Loucy (cell line): ENCODE measurements around the gene CHRM2.

Source experiments
- H2AFZ ChIP-seq: fragments of 200-600 bp; sonication (generic); 2 replicates; pipeline ENCODE4 v1.6.0; 2016; ENCODE audit warnings: antibody characterized with exemption, mild to moderate bottlenecking, low read length, moderate library complexity
- H3F3A ChIP-seq: fragments of 200-600 bp; 2 replicates; pipeline ENCODE4 v1.6.0; 2016; ENCODE audit warnings: antibody characterized with exemption, low read depth, mild to moderate bottlenecking
- H3K27me3 ChIP-seq: fragments of 200-600 bp; sonication (generic); 2 replicates; pipeline ENCODE4 v1.6.1; 2014; ENCODE audit warnings: low read length, mild to moderate bottlenecking; ENCODE audit not compliant: insufficient read depth, poor library complexity, severe bottlenecking
- H3K36me3 ChIP-seq: fragments of 200-600 bp; sonication (generic); 2 replicates; pipeline ENCODE4 v1.6.1; 2016; ENCODE audit warnings: low read length; ENCODE audit not compliant: insufficient read depth
- H3K4me1 ChIP-seq: fragments of 200-600 bp; sonication (generic); 2 replicates; pipeline ENCODE4 v1.5.1; 2014; ENCODE audit warnings: low read length, mild to moderate bottlenecking; ENCODE audit not compliant: insufficient read depth, poor library complexity, severe bottlenecking
- H3K4me2 ChIP-seq: fragments of 200-600 bp; sonication (generic); 2 replicates; pipeline ENCODE4 v1.6.0; 2014; ENCODE audit warnings: antibody characterized with exemption, low read length, low read depth, mild to moderate bottlenecking; ENCODE audit not compliant: poor library complexity, severe bottlenecking
- H3K4me3 ChIP-seq: fragments of 200-600 bp; sonication (generic); 2 replicates; pipeline ENCODE4 v1.5.1; 2014; ENCODE audit warnings: low read length, mild to moderate bottlenecking, mixed read lengths; ENCODE audit not compliant: poor library complexity, severe bottlenecking
- H3K79me2 ChIP-seq: fragments of 200-600 bp; sonication (generic); 2 replicates; pipeline ENCODE4 v1.6.1; 2014; ENCODE audit warnings: low read length; ENCODE audit not compliant: insufficient read depth
- H3K9ac ChIP-seq: fragments of 200-600 bp; sonication (generic); 2 replicates; pipeline ENCODE4 v1.6.0; 2014; ENCODE audit warnings: mild to moderate bottlenecking, low read depth, low read length, moderate library complexity; ENCODE audit not compliant: poor library complexity, severe bottlenecking
- H3K9me2 ChIP-seq: fragments of 200-600 bp; sonication (generic); replicated peaks from 2 replicates; pipeline ENCODE4 v1.6.1; 2016; ENCODE audit warnings: low read depth, low read length, mixed read lengths
- H3K9me3 ChIP-seq: fragments of 200-600 bp; sonication (generic); 2 replicates; pipeline ENCODE4 v1.6.1; 2014; ENCODE audit warnings: mild to moderate bottlenecking, antibody characterized with exemption, low read length, low read depth; ENCODE audit not compliant: insufficient read depth
- H4K20me1 ChIP-seq: fragments of 200-600 bp; sonication (generic); 2 replicates; pipeline ENCODE4 v1.6.0; 2014; ENCODE audit warnings: antibody characterized with exemption, low read length, mild to moderate bottlenecking; ENCODE audit not compliant: insufficient read depth, poor library complexity, severe bottlenecking
- CTCF ChIP-seq: fragments of 200-600 bp; sonication (generic); conservative IDR thresholded peaks from 2 replicates; pipeline ENCODE4 v1.5.1; 2014; ENCODE audit warnings: mild to moderate bottlenecking, antibody characterized with exemption, low read length
- EZH2phosphoT487 ChIP-seq: fragments of 200-600 bp; IDR thresholded peaks from 2 replicates; pipeline ENCODE4 v1.6.1; 2018; ENCODE audit warnings: antibody characterized with exemption, mild to moderate bottlenecking, moderate library complexity, borderline replicate concordance

The CHRM2 gene

GRCh38 chr7:137000621-137001020 lies 132.2 kb downstream of the CHRM2 start:
- TF ChIP-seq EZH2phosphoT487 (no peak), CTCF (no peak)
- Histone ChIP-seq H3K79me2 (no peaks in the 10 kb centered on the region), H3K9me3 (no peaks in the 10 kb centered on the region), H2AFZ (no peak overlapping the region), H3K4me1 (no peaks in the 10 kb centered on the region), H4K20me1 (no peaks in the 10 kb centered on the region), H3K9ac (no peak overlapping the region), H3K9me2 (no peaks in the 10 kb centered on the region), H3F3A (no peaks in the 10 kb centered on the region), H3K36me3 (no peaks in the 10 kb centered on the region), H3K4me3 (no peak overlapping the region), H3K27me3 (no peaks in the 10 kb centered on the region), H3K4me2 (no peak overlapping the region)

- Histone ChIP-seq H3K36me3 (no peaks in the 10 kb centered on the region), H3K4me1 (no peaks in the 10 kb centered on the region), H3K79me2 (no peaks in the 10 kb centered on the region), H2AFZ (no peak overlapping the region), H3K4me2 (no peak overlapping the region), H3K4me3 (no peak overlapping the region), H3K27me3 (no peaks in the 10 kb centered on the region), H3K9me2 (no peaks in the 10 kb centered on the region), H3K9me3 (no peaks in the 10 kb centered on the region), H4K20me1 (no peaks in the 10 kb centered on the region), H3F3A (no peaks in the 10 kb centered on the region), H3K9ac (no peak overlapping the region)
- TF ChIP-seq EZH2phosphoT487 = no peak
- TF ChIP-seq CTCF = no peak
Observed at GRCh38 chr7:137001041-137001440, 132.6 kb downstream of the CHRM2 start.

- Histone ChIP-seq H3K4me1 (no peaks in the 10 kb centered on the region), H3K9me2 (no peaks in the 10 kb centered on the region), H3K4me2 (no peak overlapping the region), H3K9me3 (no peaks in the 10 kb centered on the region), H2AFZ (no peak overlapping the region), H3K9ac (no peak overlapping the region), H3K36me3 (no peaks in the 10 kb centered on the region), H3K27me3 (no peaks in the 10 kb centered on the region), H3K79me2 (no peaks in the 10 kb centered on the region), H3K4me3 (no peak overlapping the region), H4K20me1 (no peaks in the 10 kb centered on the region), H3F3A (no peaks in the 10 kb centered on the region)
- no peak for TF ChIP-seq CTCF
- TF ChIP-seq EZH2phosphoT487 = no peak
Observed at GRCh38 chr7:137001478-137001877, 133.0 kb downstream of the CHRM2 start.
